ENCODE results near the gene LNX1.

Gene LNX1

DNA sequence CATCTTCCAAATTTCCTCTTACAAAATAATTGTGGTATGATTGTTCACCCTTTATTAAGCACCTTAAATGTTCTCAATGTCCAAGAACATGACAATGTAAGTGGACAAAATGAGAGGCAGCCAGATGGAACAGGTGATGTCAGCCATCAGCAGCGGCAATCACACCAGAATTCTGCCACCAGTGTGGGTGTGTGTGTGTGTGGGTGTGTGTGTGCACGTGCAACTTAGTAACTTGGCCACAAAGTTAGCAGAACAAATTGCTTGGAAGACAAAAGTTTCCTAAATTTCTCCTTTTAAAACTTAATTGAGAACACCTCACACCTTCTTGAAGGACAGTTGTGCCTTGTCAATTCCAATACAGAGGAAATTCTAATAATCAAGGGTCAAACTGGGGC is 18.7 kb downstream of the LNX1 start:
- Histone ChIP-seq H3K36me3 (ENCODE audit: control insufficient read depth, insufficient read depth, low read length) (no peaks in the 10 kb centered on the region), H3K27ac (ENCODE audit: low read depth, low read length) (no peak overlapping the region), H3K9ac (ENCODE audit: low read length) (no peak overlapping the region), H3K4me1 (ENCODE audit: control insufficient read depth, insufficient read depth, low read length) (no peaks in the 10 kb centered on the region), H3K27me3 (ENCODE audit: control insufficient read depth, insufficient read depth, low read length) (no peaks in the 10 kb centered on the region), H3K9me3 (ENCODE audit: control insufficient read depth, insufficient read depth, low read depth, low read length) (no peaks in the 10 kb centered on the region), H3K4me3 (ENCODE audit: low read depth, low read length) (no peak overlapping the region)

DNA sequence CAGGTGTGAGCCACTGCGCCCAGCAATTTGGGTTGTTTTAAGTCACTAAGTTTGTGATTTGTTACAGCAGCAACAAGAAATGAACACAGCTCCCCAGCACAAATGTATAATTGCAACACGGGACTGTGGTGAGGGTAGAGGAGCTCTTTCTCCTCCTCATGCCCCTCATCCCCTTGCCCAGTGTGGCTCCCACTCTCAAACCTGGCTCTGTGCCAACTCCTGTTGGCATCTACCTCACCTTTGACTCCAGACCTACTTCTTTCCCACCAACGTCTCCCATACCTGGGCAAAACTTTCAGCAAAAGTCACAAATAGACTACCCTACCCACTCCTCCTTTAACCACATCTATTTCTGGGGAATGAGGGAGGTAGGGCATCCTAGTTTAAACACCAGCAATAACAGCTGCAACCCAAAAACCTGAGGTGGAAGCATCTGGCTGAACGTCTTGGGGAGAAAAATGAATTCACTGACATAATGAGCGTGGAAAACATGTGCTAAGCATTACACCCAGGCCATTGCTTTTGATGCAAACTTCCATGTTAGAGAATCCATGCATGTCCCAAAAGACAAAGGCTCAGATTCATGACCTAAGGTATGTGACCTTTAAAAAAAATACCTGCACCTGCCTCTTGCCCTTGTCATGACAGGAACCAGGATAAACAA is 19.2 kb downstream of the LNX1 start:
- Histone ChIP-seq H3K27ac (ENCODE audit: low read depth, low read length) (no peak overlapping the region), H3K4me1 (ENCODE audit: control insufficient read depth, insufficient read depth, low read length) (no peaks in the 10 kb centered on the region), H3K9ac (ENCODE audit: low read length) (no peak overlapping the region), H3K9me3 (ENCODE audit: control insufficient read depth, insufficient read depth, low read depth, low read length) (no peaks in the 10 kb centered on the region), H3K36me3 (ENCODE audit: control insufficient read depth, insufficient read depth, low read length) (no peaks in the 10 kb centered on the region), H3K4me3 (ENCODE audit: low read depth, low read length) (no peak overlapping the region), H3K27me3 (ENCODE audit: control insufficient read depth, insufficient read depth, low read length) (no peaks in the 10 kb centered on the region)

DNA sequence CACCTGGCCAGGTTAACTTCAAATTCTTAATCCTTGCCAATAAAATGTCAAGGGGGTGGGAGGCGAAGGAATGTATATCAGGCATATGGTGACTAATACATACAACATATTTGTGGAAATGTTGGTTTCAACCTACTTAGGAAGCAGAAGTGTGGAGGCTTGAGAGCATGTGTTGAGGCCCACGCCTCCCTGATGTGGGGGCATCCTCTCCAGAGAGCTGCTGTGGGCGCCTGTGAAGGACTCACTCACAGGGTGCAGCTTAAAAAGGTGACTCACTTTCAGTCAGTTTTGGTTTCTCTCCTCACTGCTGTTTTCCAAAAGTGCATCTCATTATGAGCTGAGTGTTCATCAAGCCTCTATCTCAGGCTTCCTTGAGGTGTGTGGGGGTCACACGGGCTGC is 27.5 kb downstream of the LNX1 start:
- Histone ChIP-seq H3K27ac (ENCODE audit: low read depth, low read length) (no peak overlapping the region), H3K4me1 (ENCODE audit: control insufficient read depth, insufficient read depth, low read length) (peaks cover 5% of the 10 kb centered on the region; the same call in 1 of the 2 replicates), H3K36me3 (ENCODE audit: control insufficient read depth, insufficient read depth, low read length) (no peaks in the 10 kb centered on the region)

DNA sequence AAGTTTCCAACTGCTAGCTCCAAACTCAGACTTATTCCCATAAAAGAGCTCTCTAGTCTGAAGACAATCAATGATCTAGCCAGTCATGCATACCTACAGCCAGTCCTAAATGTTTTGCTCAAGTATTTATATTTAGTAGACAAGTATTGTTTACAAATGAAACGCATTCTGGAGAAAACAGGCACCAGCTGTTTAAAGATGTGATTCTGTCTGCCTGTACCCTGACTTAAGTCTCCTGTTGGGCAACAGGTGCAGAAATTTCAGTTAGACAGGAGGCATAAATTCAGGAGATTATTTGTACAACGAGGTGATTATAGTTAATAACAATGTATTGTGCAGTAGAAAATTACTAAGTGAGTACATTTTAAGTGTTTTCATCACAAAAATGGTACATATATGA is 28.9 kb downstream of the LNX1 start:
- Histone ChIP-seq H3K4me3 (ENCODE audit: low read depth, low read length) (no peak overlapping the region), H3K9ac (ENCODE audit: low read length) (no peak overlapping the region), H3K27me3 (ENCODE audit: control insufficient read depth, insufficient read depth, low read length) (no peaks in the 10 kb centered on the region), H3K4me1 (ENCODE audit: control insufficient read depth, insufficient read depth, low read length) (peaks cover 11% of the 10 kb centered on the region), H3K9me3 (ENCODE audit: control insufficient read depth, insufficient read depth, low read depth, low read length) (no peaks in the 10 kb centered on the region), H3K36me3 (ENCODE audit: control insufficient read depth, insufficient read depth, low read length) (no peaks in the 10 kb centered on the region), H3K27ac (ENCODE audit: low read depth, low read length) (no peak overlapping the region)

More for the DNA sequence above, 27.5 kb downstream of the LNX1 start:
- Histone ChIP-seq H3K9ac (ENCODE audit: low read length) (no peak overlapping the region), H3K9me3 (ENCODE audit: control insufficient read depth, insufficient read depth, low read depth, low read length) (no peaks in the 10 kb centered on the region), H3K27me3 (ENCODE audit: control insufficient read depth, insufficient read depth, low read length) (no peaks in the 10 kb centered on the region), H3K4me3 (ENCODE audit: low read depth, low read length) (no peak overlapping the region)

DNA sequence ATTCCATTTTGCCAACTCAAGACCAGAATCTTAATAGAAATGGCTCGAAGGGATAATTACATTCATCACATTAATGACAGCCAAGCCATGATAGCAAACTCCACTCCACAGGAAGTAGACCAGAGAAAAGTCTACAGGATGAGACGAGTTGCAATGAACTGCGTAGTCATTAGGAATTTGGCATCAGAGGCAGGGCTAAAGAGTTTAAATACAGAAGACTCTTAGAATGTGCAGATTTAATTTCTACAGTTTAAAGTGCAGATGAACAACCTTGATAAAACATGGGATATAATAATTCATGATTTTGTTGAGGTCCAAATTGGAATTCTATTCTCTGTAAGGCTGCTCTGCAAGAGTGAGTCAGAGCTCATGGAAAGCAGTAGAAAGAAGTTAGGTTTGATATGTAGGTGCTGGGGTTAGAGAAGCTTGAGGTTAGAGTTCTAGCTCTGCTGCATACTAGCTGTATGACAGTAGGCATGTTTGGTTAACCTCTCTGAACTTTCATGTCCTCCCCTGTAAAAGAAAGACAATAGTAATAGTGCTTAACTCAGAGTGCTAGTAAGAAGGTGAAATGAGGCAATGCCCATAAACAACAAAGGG is 32.2 kb downstream of the LNX1 start:
- no peaks in the 10 kb centered on the region for H3K9me3 ChIP-seq (ENCODE audit: control insufficient read depth, insufficient read depth, low read depth, low read length)
- H3K4me3 ChIP-seq (ENCODE audit: low read depth, low read length), result no peak overlapping the region
- H3K27ac ChIP-seq (ENCODE audit: low read depth, low read length), result no peak overlapping the region
- no peaks in the 10 kb centered on the region for H3K27me3 ChIP-seq (ENCODE audit: control insufficient read depth, insufficient read depth, low read length)
- no peak overlapping the region for H3K9ac ChIP-seq (ENCODE audit: low read length)
- no peaks in the 10 kb centered on the region for H3K36me3 ChIP-seq (ENCODE audit: control insufficient read depth, insufficient read depth, low read length)
- peaks cover 8% of the 10 kb centered on the region for H3K4me1 ChIP-seq (ENCODE audit: control insufficient read depth, insufficient read depth, low read length)

DNA sequence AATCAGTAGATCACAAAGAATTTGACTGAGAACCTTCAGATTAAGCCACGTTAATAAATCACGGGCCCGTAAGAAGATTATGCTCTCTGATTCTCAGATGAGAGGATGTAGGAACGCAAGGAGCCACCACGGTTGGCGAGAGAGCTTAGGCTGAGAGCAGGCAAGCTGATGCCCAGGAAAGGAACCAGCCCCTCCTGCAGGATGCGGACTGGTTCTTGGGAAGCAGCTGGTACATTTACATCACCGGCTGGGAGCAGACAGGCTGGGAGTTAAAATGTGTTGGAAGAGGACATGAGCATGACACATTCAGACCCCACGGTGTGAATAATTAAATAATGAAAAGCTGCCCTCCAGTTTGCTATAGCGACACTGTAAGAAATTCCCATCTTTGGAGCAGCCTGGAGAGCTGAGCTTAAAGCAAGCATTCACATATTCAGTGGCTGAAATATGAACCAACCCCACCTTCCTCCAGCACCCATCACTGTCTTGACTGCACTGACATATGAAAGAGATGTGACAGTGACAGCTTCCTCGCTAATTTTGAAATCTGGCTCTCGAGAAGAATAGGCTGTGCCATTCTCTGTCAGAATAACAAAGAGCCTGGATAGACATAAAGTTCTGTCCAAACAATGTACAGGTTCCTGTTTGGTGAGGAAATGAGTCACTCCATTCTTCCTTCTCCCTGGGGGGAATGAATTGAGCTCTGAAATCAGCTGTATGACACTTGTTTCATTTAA is 33.1 kb downstream of the LNX1 start:
- Histone ChIP-seq H3K36me3 (ENCODE audit: control insufficient read depth, insufficient read depth, low read length) (no peaks in the 10 kb centered on the region), H3K9ac (ENCODE audit: low read length) (no peak overlapping the region), H3K27ac (ENCODE audit: low read depth, low read length) (no peak overlapping the region), H3K9me3 (ENCODE audit: control insufficient read depth, insufficient read depth, low read depth, low read length) (no peaks in the 10 kb centered on the region), H3K4me1 (ENCODE audit: control insufficient read depth, insufficient read depth, low read length) (peaks cover 6% of the 10 kb centered on the region), H3K27me3 (ENCODE audit: control insufficient read depth, insufficient read depth, low read length) (no peaks in the 10 kb centered on the region), H3K4me3 (ENCODE audit: low read depth, low read length) (no peak overlapping the region)

DNA sequence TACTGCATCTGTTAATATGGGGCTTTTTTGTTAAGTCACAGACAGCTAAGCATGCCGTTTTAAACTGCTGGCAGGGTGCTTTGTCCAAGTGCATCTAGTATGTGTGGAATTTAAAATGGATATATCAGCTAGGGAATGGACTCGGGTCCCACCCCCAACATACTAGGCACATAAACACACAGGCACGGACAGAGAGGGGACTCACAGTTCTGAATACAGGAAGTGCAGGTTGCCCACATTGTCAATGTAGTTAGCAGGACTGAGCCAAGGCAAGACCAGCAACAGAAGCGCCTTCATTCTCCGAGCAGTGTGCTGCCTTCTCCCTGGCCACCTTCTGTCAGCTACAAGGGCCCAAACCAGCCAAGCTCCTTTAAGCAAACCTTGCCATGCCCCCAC is 33.6 kb downstream of the LNX1 start:
- Histone ChIP-seq H3K27me3 (ENCODE audit: control insufficient read depth, insufficient read depth, low read length) (no peaks in the 10 kb centered on the region), H3K9me3 (ENCODE audit: control insufficient read depth, insufficient read depth, low read depth, low read length) (no peaks in the 10 kb centered on the region), H3K4me3 (ENCODE audit: low read depth, low read length) (no peak overlapping the region), H3K4me1 (ENCODE audit: control insufficient read depth, insufficient read depth, low read length) (peaks cover 6% of the 10 kb centered on the region), H3K9ac (ENCODE audit: low read length) (no peak overlapping the region), H3K36me3 (ENCODE audit: control insufficient read depth, insufficient read depth, low read length) (no peaks in the 10 kb centered on the region), H3K27ac (ENCODE audit: low read depth, low read length) (no peak overlapping the region)

DNA sequence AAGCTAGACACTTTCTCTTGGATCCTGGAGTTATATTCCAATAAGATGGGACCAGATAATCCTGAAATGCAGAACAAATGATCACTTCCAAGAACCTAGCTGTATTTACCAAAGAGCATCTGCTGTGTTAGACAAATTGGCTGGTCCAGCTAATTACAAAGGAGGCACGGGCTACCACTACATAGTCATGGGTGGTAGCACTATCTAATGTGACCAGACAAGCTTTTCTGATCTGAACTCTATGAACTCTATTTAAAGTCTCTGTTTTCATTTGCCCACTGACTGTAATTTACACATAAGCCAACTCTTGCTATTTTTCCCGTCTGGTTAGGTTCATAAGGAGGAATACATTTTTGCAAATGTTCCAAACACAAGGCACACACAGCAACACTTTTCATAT is 34.6 kb downstream of the LNX1 start:
- H3K36me3 ChIP-seq (ENCODE audit: control insufficient read depth, insufficient read depth, low read length), result no peaks in the 10 kb centered on the region
- H3K4me3 ChIP-seq (ENCODE audit: low read depth, low read length), result no peak overlapping the region
- no peak overlapping the region for H3K9ac ChIP-seq (ENCODE audit: low read length)
- no peak overlapping the region for H3K27ac ChIP-seq (ENCODE audit: low read depth, low read length)
- H3K9me3 ChIP-seq (ENCODE audit: control insufficient read depth, insufficient read depth, low read depth, low read length), result no peaks in the 10 kb centered on the region
- H3K4me1 ChIP-seq (ENCODE audit: control insufficient read depth, insufficient read depth, low read length), result peaks cover 6% of the 10 kb centered on the region
- no peaks in the 10 kb centered on the region for H3K27me3 ChIP-seq (ENCODE audit: control insufficient read depth, insufficient read depth, low read length)

DNA sequence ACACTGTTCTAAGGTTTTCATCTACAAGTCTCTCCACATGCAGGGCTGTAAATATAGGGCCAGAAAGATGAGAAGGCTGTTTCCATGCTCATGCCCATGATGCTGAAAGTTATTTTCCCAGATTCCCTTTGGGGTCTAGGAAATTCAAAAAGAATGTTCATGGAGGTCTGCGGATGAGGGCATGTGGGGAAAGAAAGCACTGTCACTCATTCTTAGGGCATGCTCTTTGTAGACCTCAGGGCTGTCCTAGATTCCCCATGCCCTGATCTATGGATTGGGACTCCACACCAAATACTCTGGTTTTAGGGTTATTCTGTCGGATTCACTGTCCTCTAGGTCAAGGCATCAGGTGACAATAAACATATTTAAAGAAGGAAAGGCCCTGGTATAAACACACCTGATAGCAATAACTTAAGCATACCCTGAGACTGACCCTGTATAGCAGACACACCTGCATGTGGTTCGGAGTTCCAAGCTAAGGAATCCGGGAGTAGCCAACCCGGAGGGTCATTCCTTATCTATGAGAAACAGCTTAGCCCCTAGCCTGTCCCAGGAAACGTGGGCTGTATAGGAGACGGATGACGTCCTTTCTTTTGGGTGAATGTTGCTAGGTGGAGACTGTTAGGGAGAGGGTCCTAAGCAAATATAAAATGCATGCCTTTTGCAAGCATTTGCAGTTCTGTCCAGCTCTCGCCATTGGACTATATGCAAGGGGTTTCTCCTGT is 37.6 kb downstream of the LNX1 start:
- H3K36me3 ChIP-seq (ENCODE audit: control insufficient read depth, insufficient read depth, low read length), result no peaks in the 10 kb centered on the region

DNA sequence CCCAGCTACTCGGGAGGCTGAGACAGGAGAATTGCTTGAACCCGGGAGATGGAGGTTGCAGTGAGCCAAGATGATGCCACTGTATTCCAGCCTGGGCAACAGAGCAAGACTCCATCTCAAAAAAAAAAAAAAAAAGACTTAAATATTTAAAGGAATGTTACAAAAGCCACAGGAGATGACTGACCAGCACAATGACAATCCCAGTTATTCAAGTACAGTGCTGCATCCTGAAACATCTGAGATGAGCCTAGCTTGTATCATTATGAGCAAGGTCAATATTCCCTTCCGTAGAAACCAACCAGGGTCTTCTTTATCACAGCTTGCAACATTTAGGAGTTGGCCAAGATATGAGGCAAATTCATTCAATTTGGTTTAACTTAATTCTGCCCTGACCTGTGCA is 38.6 kb downstream of the LNX1 start:
- Histone ChIP-seq H3K27me3 (ENCODE audit: control insufficient read depth, insufficient read depth, low read length) (no peaks in the 10 kb centered on the region), H3K27ac (ENCODE audit: low read depth, low read length) (no peak overlapping the region), H3K4me3 (ENCODE audit: low read depth, low read length) (no peak overlapping the region), H3K9me3 (ENCODE audit: control insufficient read depth, insufficient read depth, low read depth, low read length) (no peaks in the 10 kb centered on the region), H3K9ac (ENCODE audit: low read length) (no peak overlapping the region), H3K36me3 (ENCODE audit: control insufficient read depth, insufficient read depth, low read length) (no peaks in the 10 kb centered on the region), H3K4me1 (ENCODE audit: control insufficient read depth, insufficient read depth, low read length) (no peaks in the 10 kb centered on the region)

More for the DNA sequence above, 37.6 kb downstream of the LNX1 start:
- Histone ChIP-seq H3K9me3 (ENCODE audit: control insufficient read depth, insufficient read depth, low read depth, low read length) (no peaks in the 10 kb centered on the region), H3K27ac (ENCODE audit: low read depth, low read length) (no peak overlapping the region), H3K4me3 (ENCODE audit: low read depth, low read length) (no peak overlapping the region), H3K4me1 (ENCODE audit: control insufficient read depth, insufficient read depth, low read length) (peaks cover 6% of the 10 kb centered on the region), H3K9ac (ENCODE audit: low read length) (no peak overlapping the region), H3K27me3 (ENCODE audit: control insufficient read depth, insufficient read depth, low read length) (no peaks in the 10 kb centered on the region)

DNA sequence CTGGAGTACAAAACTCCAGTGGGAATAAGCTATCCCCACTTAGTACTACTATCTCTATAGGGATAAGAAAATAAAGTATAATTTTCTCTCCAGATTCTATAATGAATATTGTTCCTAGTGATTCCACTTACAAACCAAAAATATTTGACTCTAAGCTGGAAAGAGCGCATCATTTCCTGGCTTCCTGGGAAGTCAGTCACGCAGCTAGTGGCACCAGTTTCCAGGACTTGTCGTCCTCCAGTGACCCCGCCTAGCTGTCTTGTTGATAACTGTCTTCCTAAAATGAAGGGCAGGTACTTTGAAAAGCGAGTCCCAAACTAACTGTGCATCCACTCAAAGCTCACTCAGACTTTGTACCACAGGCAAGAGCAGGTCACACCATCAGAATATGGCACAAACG is 39.3 kb downstream of the LNX1 start:
- H3K27ac ChIP-seq (ENCODE audit: low read depth, low read length), result no peak overlapping the region
- no peaks in the 10 kb centered on the region for H3K36me3 ChIP-seq (ENCODE audit: control insufficient read depth, insufficient read depth, low read length)
- H3K4me1 ChIP-seq (ENCODE audit: control insufficient read depth, insufficient read depth, low read length), result no peaks in the 10 kb centered on the region
- no peak overlapping the region for H3K9ac ChIP-seq (ENCODE audit: low read length)
- H3K9me3 ChIP-seq (ENCODE audit: control insufficient read depth, insufficient read depth, low read depth, low read length), result no peaks in the 10 kb centered on the region
- no peak overlapping the region for H3K4me3 ChIP-seq (ENCODE audit: low read depth, low read length)
- no peaks in the 10 kb centered on the region for H3K27me3 ChIP-seq (ENCODE audit: control insufficient read depth, insufficient read depth, low read length)
